Liver (tissue), 9 donors: ENCODE results near the gene TCOF1. TPM values are rescaled to one million over a fixed set of nuclear protein-coding genes. Genes with fewer than 3 reads are reported as not detected.

Experiments used
- DNase-seq: peaks from one replicate; pipeline ENCODE4 v3.0.0-alpha.2; 2017; ENCODE audit warnings: low spot score
- H3K27ac ChIP-seq, 2 donors: one replicate each; pipeline ENCODE4 v1.7.0; 2013; ENCODE audit warnings: inconsistent platforms in 2 of 2, low read length in 2 of 2, control low read depth in 1 of 2, low read depth in 1 of 2, mild to moderate bottlenecking in 1 of 2
- H3K27me3 ChIP-seq, 4 donors: one replicate each; pipeline versions ENCODE4 v1.6.1 to v1.7.0; 2013; ENCODE audit warnings: low read length in 3 of 4, inconsistent platforms in 1 of 4, mild to moderate bottlenecking in 1 of 4, moderate library complexity in 1 of 4; ENCODE audit not compliant: control insufficient read depth in 4 of 4, insufficient read depth in 4 of 4
- H3K36me3 ChIP-seq, 4 donors: one replicate each; pipeline versions ENCODE4 v1.6.1 to v1.7.0; 2013; ENCODE audit warnings: low read length in 3 of 4, mild to moderate bottlenecking in 3 of 4, low read depth in 1 of 4, moderate library complexity in 1 of 4; ENCODE audit not compliant: control insufficient read depth in 4 of 4, insufficient read depth in 3 of 4
- H3K4me1 ChIP-seq, 4 donors: one replicate each; pipeline versions ENCODE4 v1.6.1 to v1.7.0; 2013; ENCODE audit warnings: low read length in 3 of 4, mild to moderate bottlenecking in 3 of 4, moderate library complexity in 1 of 4; ENCODE audit not compliant: control insufficient read depth in 4 of 4, insufficient read depth in 4 of 4
- H3K4me3 ChIP-seq, 3 donors: one replicate each; pipeline versions ENCODE4 v1.6.1 to v1.7.0; 2013; ENCODE audit warnings: low read length in 3 of 3, control low read depth in 1 of 3, low read depth in 1 of 3, mild to moderate bottlenecking in 1 of 3
- H3K9ac ChIP-seq, 2 donors: one replicate each; pipeline ENCODE4 v1.7.0; 2013; ENCODE audit warnings: low read length in 2 of 2, mild to moderate bottlenecking in 2 of 2, moderate library complexity in 2 of 2, control low read depth in 1 of 2, low read depth in 1 of 2
- H3K9me3 ChIP-seq, 4 donors: one replicate each; pipeline versions ENCODE4 v1.6.1 to v1.7.0; 2013; ENCODE audit warnings: low read length in 3 of 4; ENCODE audit not compliant: control insufficient read depth in 4 of 4
- FOXA1 ChIP-seq: IDR thresholded peaks from 2 replicates; pipeline ENCODE4 v1.6.1; 2016; ENCODE audit warnings: antibody characterized with exemption
- FOXA2 ChIP-seq: IDR thresholded peaks from 2 replicates; pipeline ENCODE4 v1.6.1; 2016; ENCODE audit warnings: antibody characterized with exemption
- GABPA ChIP-seq, 2 donors: IDR thresholded peaks in 1 of 2; conservative IDR thresholded peaks in 1 of 2; 2 replicates each; pipeline ENCODE4 v1.6.1; 2016; ENCODE audit warnings: antibody characterized with exemption in 2 of 2, mild to moderate bottlenecking in 1 of 2, moderate library complexity in 1 of 2
- HNF4A ChIP-seq, 2 donors: conservative IDR thresholded peaks; 2 replicates each; pipeline ENCODE4 v1.6.1; 2016; ENCODE audit warnings: antibody characterized with exemption in 2 of 2, mild to moderate bottlenecking in 2 of 2
- RAD21 ChIP-seq, 2 donors: IDR thresholded peaks; 2 replicates each; pipeline ENCODE4 v1.6.1; 2016; ENCODE audit warnings: antibody characterized with exemption in 2 of 2, mild to moderate bottlenecking in 2 of 2
- REST ChIP-seq: IDR thresholded peaks from 2 replicates; pipeline ENCODE4 v1.6.1; 2016; ENCODE audit warnings: antibody characterized with exemption, mild to moderate bottlenecking
- RXRA ChIP-seq, 2 donors: IDR thresholded peaks; 2 replicates each; pipeline ENCODE4 v1.6.1; 2017 to 2018; ENCODE audit warnings: antibody characterized with exemption in 2 of 2, mild to moderate bottlenecking in 1 of 2
- SP1 ChIP-seq: IDR thresholded peaks from 2 replicates; pipeline ENCODE4 v1.6.1; 2018; ENCODE audit warnings: antibody characterized with exemption, mild to moderate bottlenecking
- TAF1 ChIP-seq: conservative IDR thresholded peaks from 2 replicates; pipeline ENCODE4 v1.6.1; 2016; ENCODE audit warnings: antibody characterized with exemption, mild to moderate bottlenecking
- YY1 ChIP-seq: IDR thresholded peaks from 2 replicates; pipeline ENCODE4 v1.6.1; 2016; ENCODE audit warnings: antibody characterized with exemption, mild to moderate bottlenecking
- WGBS: extraction: QIAGEN DNeasy Blood & Tissue Kit; methylation state at CpG from one replicate; pipeline ENCODE4 v1.1.7; 2013; 5-methylcytosine and 5-hydroxymethylcytosine counted together
- polyA plus RNA-seq, 2 donors: library from polyadenylated mRNA; stranded (reverse) in 1 of 2; unstranded in 1 of 2; fragments of 200-250 nt in 1 of 2; fragments of >200 nt in 1 of 2; fragmentation: Nextera tagmentation in 1 of 2; extraction: Ambion mirVana in 1 of 2; gene quantifications; one replicate each; pipeline versions ENCODE4 v1.2.1 to v1.2.3, GENCODE V29; 2013 to 2015
- total RNA-seq, 2 donors: library from RNA; depleted of rRNA; stranded (reverse); fragments of >200 nt; gene quantifications; one replicate each; pipeline ENCODE4 v1.2.3, GENCODE V29; 2014
- TF ChIP-seq, protein P1 (sequence below): IDR thresholded peaks from 2 replicates; pipeline ENCODE4 v1.6.1; 2016; ENCODE audit warnings: antibody characterized with exemption
- TF ChIP-seq, protein P2 (sequence below): fragments of 150-350 bp; IDR thresholded peaks from 2 replicates; pipeline ENCODE4 v1.5.1; 2017; ENCODE audit warnings: improper control_type of control experiment, low read depth, low read length; ENCODE audit not compliant: missing input control
- TF ChIP-seq, protein P3 (sequence below): IDR thresholded peaks from 2 replicates; pipeline ENCODE4 v1.6.1; 2016; ENCODE audit warnings: antibody characterized with exemption
- donor health status: healthy.
- donor health status: healthy.
- donor health status: healthy.
- donor health status: healthy.
- donor health status: healthy.

TCOF1 gene
- total and polyA plus RNA-seq, 4 donors = 3.2 to 8.5 (median 6.4) TPM

DNA sequence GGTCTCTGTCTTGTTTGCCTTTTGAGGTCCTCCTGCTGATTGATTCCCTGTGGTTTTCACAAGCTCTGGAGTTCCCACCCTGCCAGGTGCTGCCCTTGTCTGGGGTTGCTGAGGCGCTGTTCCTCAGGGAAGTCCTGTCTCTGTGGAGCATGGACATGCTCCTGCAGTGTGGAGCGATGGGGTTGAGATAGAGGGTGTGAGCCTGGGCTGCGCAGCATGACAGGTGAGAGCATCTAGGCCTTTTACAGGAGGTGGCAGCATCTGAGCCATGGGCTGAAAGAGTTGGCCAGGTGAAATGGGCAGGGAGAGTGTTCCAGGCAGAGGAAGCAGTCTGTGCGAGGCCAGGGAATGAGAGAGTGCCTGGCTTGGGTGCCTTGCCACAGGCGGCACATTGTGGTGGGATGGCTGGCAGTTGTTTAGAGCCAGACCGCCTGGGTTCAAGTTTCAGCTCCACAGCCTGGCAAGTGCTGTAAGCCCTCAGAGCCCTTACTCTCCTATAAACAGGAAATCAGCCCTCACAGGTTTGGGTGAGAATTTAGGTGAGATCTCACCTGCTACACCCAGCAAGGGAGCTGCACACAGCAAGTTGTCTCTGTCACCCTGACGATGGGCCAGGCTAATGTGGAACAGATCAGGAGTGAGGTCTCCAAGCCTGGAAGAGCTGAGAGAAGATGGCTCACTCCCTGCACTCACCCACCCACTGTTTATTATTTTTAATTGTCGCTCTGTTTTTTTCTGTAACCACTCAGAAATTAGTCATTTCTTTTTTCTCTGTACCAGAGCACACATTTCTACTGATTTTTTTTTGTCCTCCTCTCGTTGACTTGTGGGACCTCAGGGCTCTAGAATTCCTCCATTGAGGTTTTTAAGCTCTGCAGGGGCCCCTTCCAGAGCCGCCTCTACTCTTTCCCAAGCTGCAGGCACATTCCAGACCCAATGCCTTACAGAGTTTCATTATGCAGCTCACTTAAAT lies 19.6 kb downstream of the TCOF1 start:
- no peaks in the 10 kb centered on the region for H3K27me3 ChIP-seq
- H3K27ac ChIP-seq = no peak overlapping the region
- H3K4me3 ChIP-seq = no peak overlapping the region
- no peak overlapping the region for H3K9ac ChIP-seq
- H3K9me3 ChIP-seq = no peaks in the 10 kb centered on the region
- no peak for TF ChIP-seq FOXA2
- TF ChIP-seq REST = no peak
- no peak for TF ChIP-seq HNF4A (conservative IDR thresholded peaks at IDR 0.05)
- no peak for TF ChIP-seq RAD21 (IDR thresholded peaks at IDR 0.05)
- TF ChIP-seq, protein P1, sequence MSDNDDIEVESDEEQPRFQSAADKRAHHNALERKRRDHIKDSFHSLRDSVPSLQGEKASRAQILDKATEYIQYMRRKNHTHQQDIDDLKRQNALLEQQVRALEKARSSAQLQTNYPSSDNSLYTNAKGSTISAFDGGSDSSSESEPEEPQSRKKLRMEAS = no peak
- TF ChIP-seq YY1 = no peak
- no peak for TF ChIP-seq TAF1
- no peak for TF ChIP-seq SP1
- TF ChIP-seq GABPA (IDR thresholded peaks at IDR 0.05 in 1 of 2, conservative IDR thresholded peaks at IDR 0.05 in 1 of 2) = no peak
- TF ChIP-seq, protein P2, sequence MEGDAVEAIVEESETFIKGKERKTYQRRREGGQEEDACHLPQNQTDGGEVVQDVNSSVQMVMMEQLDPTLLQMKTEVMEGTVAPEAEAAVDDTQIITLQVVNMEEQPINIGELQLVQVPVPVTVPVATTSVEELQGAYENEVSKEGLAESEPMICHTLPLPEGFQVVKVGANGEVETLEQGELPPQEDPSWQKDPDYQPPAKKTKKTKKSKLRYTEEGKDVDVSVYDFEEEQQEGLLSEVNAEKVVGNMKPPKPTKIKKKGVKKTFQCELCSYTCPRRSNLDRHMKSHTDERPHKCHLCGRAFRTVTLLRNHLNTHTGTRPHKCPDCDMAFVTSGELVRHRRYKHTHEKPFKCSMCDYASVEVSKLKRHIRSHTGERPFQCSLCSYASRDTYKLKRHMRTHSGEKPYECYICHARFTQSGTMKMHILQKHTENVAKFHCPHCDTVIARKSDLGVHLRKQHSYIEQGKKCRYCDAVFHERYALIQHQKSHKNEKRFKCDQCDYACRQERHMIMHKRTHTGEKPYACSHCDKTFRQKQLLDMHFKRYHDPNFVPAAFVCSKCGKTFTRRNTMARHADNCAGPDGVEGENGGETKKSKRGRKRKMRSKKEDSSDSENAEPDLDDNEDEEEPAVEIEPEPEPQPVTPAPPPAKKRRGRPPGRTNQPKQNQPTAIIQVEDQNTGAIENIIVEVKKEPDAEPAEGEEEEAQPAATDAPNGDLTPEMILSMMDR = no peak
- TF ChIP-seq FOXA1 = no peak
- TF ChIP-seq, protein P3, sequence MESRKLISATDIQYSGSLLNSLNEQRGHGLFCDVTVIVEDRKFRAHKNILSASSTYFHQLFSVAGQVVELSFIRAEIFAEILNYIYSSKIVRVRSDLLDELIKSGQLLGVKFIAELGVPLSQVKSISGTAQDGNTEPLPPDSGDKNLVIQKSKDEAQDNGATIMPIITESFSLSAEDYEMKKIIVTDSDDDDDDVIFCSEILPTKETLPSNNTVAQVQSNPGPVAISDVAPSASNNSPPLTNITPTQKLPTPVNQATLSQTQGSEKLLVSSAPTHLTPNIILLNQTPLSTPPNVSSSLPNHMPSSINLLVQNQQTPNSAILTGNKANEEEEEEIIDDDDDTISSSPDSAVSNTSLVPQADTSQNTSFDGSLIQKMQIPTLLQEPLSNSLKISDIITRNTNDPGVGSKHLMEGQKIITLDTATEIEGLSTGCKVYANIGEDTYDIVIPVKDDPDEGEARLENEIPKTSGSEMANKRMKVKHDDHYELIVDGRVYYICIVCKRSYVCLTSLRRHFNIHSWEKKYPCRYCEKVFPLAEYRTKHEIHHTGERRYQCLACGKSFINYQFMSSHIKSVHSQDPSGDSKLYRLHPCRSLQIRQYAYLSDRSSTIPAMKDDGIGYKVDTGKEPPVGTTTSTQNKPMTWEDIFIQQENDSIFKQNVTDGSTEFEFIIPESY = no peak
- TF ChIP-seq RXRA (IDR thresholded peaks at IDR 0.05) = no peak
- no peaks in the 10 kb centered on the region for H3K4me1 ChIP-seq
- WGBS = 79% methylated on average over 10 of the region's 10 CpGs
- no peak for DNase-seq
- H3K36me3 ChIP-seq = peaks cover 31 to 89% (median 49%) of the 10 kb centered on the region in 4 donors
